K562 treated with DMSO at 1 percent for 12 hours (cell line): Measurements from ENCODE around the gene INSM1. TPM values are rescaled to one million over a fixed set of nuclear protein-coding genes. Genes with fewer than 3 reads are reported as not detected.

Experiments
- total RNA-seq: library from RNA; unstranded; fragments of 300-600 nt; gene quantifications from 2 replicates; pipeline ENCODE4 v1.2.3, GENCODE V29; 2022; ENCODE audit not compliant: insufficient read depth

Gene INSM1, protein sequence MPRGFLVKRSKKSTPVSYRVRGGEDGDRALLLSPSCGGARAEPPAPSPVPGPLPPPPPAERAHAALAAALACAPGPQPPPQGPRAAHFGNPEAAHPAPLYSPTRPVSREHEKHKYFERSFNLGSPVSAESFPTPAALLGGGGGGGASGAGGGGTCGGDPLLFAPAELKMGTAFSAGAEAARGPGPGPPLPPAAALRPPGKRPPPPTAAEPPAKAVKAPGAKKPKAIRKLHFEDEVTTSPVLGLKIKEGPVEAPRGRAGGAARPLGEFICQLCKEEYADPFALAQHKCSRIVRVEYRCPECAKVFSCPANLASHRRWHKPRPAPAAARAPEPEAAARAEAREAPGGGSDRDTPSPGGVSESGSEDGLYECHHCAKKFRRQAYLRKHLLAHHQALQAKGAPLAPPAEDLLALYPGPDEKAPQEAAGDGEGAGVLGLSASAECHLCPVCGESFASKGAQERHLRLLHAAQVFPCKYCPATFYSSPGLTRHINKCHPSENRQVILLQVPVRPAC
- total RNA-seq = not detected in 2 replicates

DNA sequence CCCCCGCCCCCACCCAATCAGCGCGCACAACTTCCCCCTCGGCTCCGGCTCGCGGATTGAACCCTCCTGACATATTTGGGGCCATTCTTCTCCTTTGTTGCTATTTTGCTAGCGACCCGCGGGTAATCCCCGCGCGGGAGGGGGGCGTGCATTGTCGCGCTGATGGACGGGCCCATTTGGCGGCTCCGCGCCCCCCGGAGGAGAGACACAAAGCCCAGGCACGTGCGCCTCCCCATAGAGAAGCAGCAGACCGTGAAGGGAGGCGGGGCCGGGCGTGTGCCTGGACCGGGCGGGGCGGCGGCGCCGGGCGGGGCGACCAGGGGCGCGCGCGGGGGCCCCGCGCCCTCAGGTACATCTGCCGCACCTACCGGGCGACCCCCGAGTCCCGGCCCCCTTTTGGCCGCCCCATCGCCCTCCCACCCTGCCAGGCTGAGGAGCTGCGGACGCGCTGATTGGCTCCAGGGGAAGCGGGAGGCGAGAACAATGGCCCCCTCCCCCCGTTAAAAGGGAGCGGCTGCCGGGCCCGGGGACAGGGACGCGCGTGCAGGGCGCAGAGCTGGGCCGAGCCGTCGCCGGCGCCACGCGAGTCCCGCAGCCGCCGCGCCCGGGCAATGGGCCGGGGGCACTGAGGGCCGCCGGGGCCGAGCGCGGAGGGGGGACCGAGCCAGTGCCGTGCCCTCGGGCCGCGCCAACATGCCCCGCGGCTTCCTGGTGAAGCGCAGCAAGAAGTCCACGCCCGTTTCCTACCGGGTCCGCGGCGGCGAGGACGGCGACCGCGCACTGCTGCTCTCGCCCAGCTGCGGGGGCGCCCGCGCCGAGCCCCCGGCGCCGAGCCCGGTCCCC is at the start of gene INSM1:
Gene INSM1 (plus strand): TSS at position 530 of the 843 bp plus-strand sequence. CDS start 164 bp downstream, at position 694.

